Fibroblast of villous mesenchyme (primary cell): ENCODE results near the gene SYT1. TPM values are rescaled to one million over a fixed set of nuclear protein-coding genes. Genes with fewer than 3 reads are reported as not detected.

Experiments used
- DNase-seq: peaks from one replicate; pipeline ENCODE4 v3.0.0-alpha.2; 2010; ENCODE audit warnings: low read depth
- H3K4me3 ChIP-seq: 2 replicates; pipeline ENCODE4 v1.5.1; 2011; ENCODE audit warnings: low read depth, mild to moderate bottlenecking, low read length
- CTCF ChIP-seq: IDR thresholded peaks from 2 replicates; pipeline ENCODE4 v1.5.1; 2012; ENCODE audit warnings: low read depth, mild to moderate bottlenecking, low read length; ENCODE audit not compliant: insufficient read depth
- total RNA-seq: library from RNA; depleted of rRNA; stranded (reverse); fragments of >200 nt; gene quantifications from 2 replicates; pipeline ENCODE4 v1.2.3, GENCODE V29; 2012

Gene SYT1
- total RNA-seq, 1 donor, result 3.9 TPM

DNA sequence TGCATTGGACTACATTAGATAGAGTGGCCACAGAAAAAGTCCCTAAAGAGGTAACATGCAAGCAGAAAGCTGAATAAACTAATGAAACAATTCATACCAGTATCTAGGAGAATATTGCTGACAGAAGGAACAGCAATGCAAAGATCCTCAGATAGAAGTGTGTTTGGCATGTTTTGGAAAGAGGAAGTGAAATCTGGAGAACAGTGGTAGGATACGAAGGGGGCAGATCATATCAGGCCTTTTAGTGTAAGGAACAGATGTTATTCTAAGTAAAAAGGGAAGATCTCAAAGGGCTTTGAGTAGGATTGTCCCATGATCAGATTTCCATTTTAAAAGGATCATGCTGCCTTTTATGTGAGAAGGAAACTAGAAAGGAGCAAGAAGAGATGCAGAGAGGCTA is 483.3 kb downstream of the SYT1 start:
- no peak overlapping the region for H3K4me3 ChIP-seq
- TF ChIP-seq CTCF, result no peak
- no peak for DNase-seq

DNA sequence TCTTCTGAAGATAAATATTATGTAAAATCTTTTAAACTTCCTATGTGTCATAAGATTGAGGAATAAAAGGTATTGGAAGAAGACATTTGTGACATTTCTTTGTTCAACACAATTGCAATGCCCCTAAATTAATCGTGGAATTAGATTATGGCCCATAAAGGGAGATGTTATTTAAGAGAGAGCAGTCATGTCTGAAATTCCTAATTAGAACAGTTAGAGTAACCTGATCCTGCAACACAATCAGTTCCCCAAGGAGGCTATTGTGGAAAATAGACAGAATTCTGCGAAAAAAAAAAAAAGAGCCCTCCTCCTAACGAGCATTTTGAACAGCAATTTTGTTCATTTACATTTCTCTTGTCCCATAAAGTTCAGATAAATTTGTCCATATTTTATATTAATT is 486.7 kb downstream of the SYT1 start:
- DNase-seq, result no peak

DNA sequence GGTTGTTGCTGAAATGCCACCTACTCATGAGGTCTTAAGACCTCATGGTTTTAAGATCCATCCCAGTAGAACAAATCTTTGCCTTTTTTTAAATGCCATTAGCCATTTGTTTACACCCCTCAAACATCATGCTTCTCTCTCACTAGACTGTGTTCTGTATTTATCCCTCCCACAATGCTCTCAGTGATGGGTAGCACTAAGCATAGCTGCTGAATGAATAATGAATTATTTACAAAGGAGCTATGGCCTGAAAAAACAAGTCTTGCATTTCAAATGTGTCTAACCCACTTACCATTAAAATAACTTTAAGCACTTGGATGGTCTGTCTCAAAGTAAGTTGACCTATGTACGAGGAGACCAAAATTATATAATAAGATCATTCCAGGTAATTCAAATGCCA is 491.6 kb downstream of the SYT1 start:
- no peak for TF ChIP-seq CTCF
- H3K4me3 ChIP-seq, result no peak overlapping the region

More for the DNA sequence above, 486.7 kb downstream of the SYT1 start:
- H3K4me3 ChIP-seq, result no peak overlapping the region
- TF ChIP-seq CTCF, result no peak

GRCh38 chr12:79357048-79357447 is 492.5 kb downstream of the SYT1 start:
- TF ChIP-seq CTCF, result no peak
- DNase-seq, result no peak
- no peak overlapping the region for H3K4me3 ChIP-seq

More for the DNA sequence above, 491.6 kb downstream of the SYT1 start:
- no peak for DNase-seq

DNA sequence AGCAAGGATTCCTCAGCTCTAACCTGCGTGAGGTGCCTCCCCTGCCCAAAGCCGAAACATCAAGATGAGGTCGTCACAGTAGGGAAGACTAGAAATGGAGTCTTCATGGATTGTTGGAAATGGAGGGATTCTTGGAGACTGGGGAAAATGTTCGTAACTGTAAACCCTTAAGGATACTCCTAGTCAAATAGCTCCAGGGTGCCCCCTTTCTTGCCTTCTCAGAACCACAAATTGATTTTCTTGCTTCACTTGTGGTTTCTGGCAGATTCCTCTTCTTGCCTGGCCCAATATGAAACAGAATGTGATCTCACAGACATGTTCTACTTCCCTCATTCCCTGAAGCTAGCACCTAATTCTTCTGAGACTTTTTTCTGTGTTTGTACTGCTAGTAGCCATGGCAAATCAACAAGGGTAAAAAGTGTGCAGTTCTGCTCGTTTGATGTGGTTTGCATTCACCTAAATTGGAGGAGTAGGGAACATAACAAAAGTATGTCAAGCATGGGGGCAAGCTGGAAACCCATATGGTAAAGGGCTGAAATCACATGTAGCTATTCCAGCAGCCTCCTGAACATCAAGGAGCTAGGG is 494.2 kb downstream of the SYT1 start:
- no peak for TF ChIP-seq CTCF
- no peak for DNase-seq
- H3K4me3 ChIP-seq, result no peak overlapping the region

GRCh38 chr12:79360286-79360685 is 495.7 kb downstream of the SYT1 start:
- DNase-seq, result no peak
- TF ChIP-seq CTCF, result no peak
- no peak overlapping the region for H3K4me3 ChIP-seq

DNA sequence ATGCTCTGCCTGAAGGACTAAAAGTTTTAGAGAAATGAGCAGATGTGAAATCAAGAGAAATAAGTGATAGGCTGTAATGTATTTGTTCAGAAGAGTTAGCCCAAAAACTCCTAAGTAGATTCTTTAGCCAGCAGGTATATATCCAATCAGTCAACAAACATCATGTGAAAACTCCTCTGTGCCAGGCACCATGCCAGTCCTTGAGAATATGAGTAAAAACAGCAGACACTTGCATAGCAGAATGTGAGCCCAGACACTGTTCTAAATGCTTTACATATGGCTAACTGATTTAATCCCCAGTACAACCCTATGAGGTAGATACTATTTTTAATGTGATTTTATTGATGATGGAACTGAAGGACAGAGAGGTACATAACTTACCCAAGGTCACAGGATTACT is 496.4 kb downstream of the SYT1 start:
- no peak for DNase-seq
- TF ChIP-seq CTCF, result no peak
- H3K4me3 ChIP-seq, result no peak overlapping the region
